Bronchus fibroblast of lung (primary cell): ENCODE data around the gene DUOXA2. TPM values are rescaled to one million over a fixed set of nuclear protein-coding genes. Genes with fewer than 3 reads are reported as not detected.

Experiments
- total RNA-seq: library from RNA; depleted of rRNA; stranded (reverse); fragments of >200 nt; gene quantifications from 2 replicates; pipeline ENCODE4 v1.2.3, GENCODE V29; 2015

Gene DUOXA2
- not detected in 2 replicates for total RNA-seq

DNA sequence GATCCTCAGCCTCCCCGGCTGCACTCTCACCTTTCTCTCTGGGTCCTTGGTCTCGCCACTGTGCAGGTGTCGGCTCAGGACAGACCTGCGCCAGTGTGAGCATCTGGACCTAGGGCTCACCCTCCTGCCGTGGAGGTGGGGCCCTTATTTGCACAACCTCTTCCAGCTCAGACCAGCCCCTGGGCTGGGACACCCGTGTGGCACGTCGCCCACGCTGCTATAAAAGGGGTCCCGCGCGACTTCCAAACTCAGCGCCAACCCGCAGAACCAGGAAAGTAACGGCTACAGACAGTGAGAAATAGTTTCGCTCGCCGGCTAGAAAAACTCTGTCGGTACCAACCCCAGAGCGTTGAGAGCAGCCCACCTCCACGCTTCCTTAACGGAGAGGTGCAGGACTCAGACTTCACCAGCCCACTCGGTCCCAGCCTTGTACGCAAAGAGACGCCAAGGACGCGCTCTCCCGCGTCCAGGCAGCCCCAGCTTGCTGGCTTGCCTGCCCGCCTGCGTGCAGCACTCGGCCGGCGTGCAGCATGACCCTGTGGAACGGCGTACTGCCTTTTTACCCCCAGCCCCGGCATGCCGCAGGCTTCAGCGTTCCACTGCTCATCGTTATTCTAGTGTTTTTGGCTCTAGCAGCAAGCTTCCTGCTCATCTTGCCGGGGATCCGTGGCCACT, at the start of gene DUOXA2, which contains the start of gene DUOX2:
TSS of gene DUOXA2 (plus strand) at position 251 of the 675 bp plus-strand sequence. CDS start at position 531, 280 bp downstream.
TSS of gene DUOX2 (minus strand) at position 97 of the 675 bp plus-strand sequence. CDS start 761 bp downstream, outside the sequence.

DNA sequence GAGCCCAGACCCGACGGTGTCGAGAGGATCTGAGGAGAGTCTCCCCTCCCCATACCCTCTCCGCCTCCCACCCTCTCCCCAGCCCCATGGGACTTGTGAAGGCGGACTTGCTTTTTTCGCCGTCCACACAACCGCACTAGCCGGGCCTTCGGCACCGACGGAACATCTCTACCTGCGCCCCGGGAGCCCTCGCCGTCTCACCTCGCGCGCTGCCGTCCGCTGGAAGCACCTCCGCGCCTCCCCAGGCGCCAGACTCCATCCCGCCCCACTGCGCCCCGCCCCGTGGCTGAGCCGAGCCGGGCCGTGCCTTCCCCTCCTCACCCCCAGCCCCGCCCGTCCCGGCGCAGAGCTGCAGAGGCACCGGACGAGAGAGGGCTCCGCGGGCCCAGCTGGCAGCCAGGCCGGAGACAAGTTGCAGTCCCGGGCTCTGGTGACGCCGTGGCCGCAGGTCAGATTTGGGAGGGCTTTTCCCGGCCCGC, 15.6 kb downstream of the DUOXA2 start, which contains the start of the genes DUOX1 and DUOXA1:
TSS of gene DUOX1 (plus strand) at position 344 of the 479 bp plus-strand sequence. CDS start 1,973 bp downstream, outside the sequence.
TSS of gene DUOXA1 (minus strand) at position 229 of the 479 bp plus-strand sequence. CDS start 6,865 bp downstream, outside the sequence.

Other genes starting within 250 kb of the DUOXA2 start
- not detected in 2 replicates for gene TERB2, start 157.6 kb upstream of the DUOXA2 start, total RNA-seq
- gene SORD, start 91.1 kb upstream of the DUOXA2 start, total RNA-seq: 28.1 and 30.8 TPM in 2 replicates
- gene DUOX2, start 154 bp upstream of the DUOXA2 start, total RNA-seq: not detected in 2 replicates
- 0.50 TPM in 1 of 2 replicates, not detected in the other for gene DUOXA1, start 15.6 kb downstream of the DUOXA2 start, total RNA-seq
- gene DUOX1, start 15.7 kb downstream of the DUOXA2 start, total RNA-seq: under 0.01 TPM in 1 of 2 replicates, not detected in the other
- gene SHF, start 73.6 kb downstream of the DUOXA2 start, total RNA-seq: 1.3 and 3.0 TPM in 2 replicates
- not detected in 2 replicates for gene SLC28A2, start 137.9 kb downstream of the DUOXA2 start, total RNA-seq